GM12891 (cell line): ENCODE measurements around the gene KITLG.

Experiments
- DNase-seq: peaks from one replicate; pipeline ENCODE4 v3.0.0; 2011; ENCODE audit warnings: low spot score; ENCODE audit not compliant: insufficient read length
- FAIRE-seq: peaks from 2 replicates; lab custom pipeline; 2011; peaks lifted over from hg19 to GRCh38; lab: Jason Lieb, UNC
- PAX5 ChIP-seq: IDR thresholded peaks from 2 replicates; pipeline ENCODE4 v1.6.1; 2011; ENCODE audit warnings: low read length, moderate library complexity, mild to moderate bottlenecking; ENCODE audit not compliant: insufficient read depth, severe bottlenecking
- POLR2A ChIP-seq: IDR thresholded peaks from 2 replicates; pipeline ENCODE4 v1.6.1; 2011; ENCODE audit warnings: low read depth, low read length, control low read depth
- POLR2AphosphoS5 ChIP-seq: IDR thresholded peaks from 2 replicates; pipeline ENCODE4 v1.6.1; 2011; ENCODE audit warnings: low read depth, low read length, control low read depth
- POU2F2 ChIP-seq: IDR thresholded peaks from 2 replicates; pipeline ENCODE4 v1.6.1; 2011; ENCODE audit warnings: low read depth, mild to moderate bottlenecking, control low read depth, low read length, moderate library complexity
- SPI1 ChIP-seq: IDR thresholded peaks from 2 replicates; pipeline ENCODE4 v1.6.1; 2011; ENCODE audit warnings: low read depth, low read length, control low read depth
- TAF1 ChIP-seq: IDR thresholded peaks from 2 replicates; pipeline ENCODE4 v1.6.1; 2011; ENCODE audit warnings: low read depth, low read length, control low read depth

KITLG gene

GRCh38 chr12:88576866-88577265, 3.4 kb downstream of the KITLG start:
- DNase-seq (no peak), FAIRE-seq (no peak)
- TF ChIP-seq SPI1 (no peak), PAX5 (no peak), TAF1 (no peak), POLR2A (no peak), POU2F2 (no peak), POLR2AphosphoS5 (no peak)

DNA sequence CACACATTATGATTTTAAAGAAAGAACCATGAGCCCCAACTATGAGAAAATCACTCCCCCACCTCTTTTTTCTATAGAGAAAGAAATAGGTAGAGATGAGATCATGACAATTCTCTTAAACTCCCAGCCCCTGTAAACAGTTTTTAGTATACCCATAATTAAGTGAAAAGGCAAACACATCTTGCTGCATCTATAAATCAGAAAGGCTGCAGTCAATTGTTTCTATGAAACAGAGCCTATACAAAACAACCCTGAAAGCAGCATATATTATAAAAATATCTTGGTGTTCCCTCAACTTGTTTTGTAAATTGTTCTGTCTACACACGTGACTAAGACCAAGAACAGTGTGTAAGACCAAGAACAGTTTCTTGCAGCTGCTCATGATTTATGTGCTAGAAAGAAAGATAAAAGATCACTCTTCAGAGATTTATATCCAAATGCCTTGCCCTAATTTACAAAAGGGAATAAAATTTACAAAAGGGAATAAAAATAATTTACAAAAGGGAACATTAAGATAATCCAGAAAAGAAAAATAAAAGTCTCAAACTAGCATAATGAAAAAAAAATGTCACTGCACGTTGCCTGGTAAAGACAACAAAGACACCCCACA, 4.8 kb downstream of the KITLG start:
- DNase-seq (no peak), FAIRE-seq (no peak)
- TF ChIP-seq POLR2AphosphoS5 (no peak), POU2F2 (no peak), POLR2A (no peak), TAF1 (no peak)

GRCh38 chr12:88574278-88574677, 6.0 kb downstream of the KITLG start:
- FAIRE-seq (no peak), DNase-seq (no peak)
- no peak for TF ChIP-seq TAF1
- TF ChIP-seq POU2F2, result no peak
- TF ChIP-seq SPI1, result no peak
- no peak for TF ChIP-seq PAX5
- TF ChIP-seq POLR2A, result no peak
- no peak for TF ChIP-seq POLR2AphosphoS5

- FAIRE-seq (no peak), DNase-seq (no peak)
- TF ChIP-seq POLR2AphosphoS5 (no peak), TAF1 (no peak), PAX5 (no peak), POLR2A (no peak), POU2F2 (no peak), SPI1 (no peak)
These were observed 6.7 kb downstream of the KITLG start for GRCh38 chr12:88573583-88573982.

- TF ChIP-seq POU2F2 (no peak), POLR2A (no peak), TAF1 (no peak), SPI1 (no peak), PAX5 (no peak), POLR2AphosphoS5 (no peak)
- DNase-seq, result no peak
- no peak for FAIRE-seq
These were observed 7.3 kb downstream of the KITLG start for GRCh38 chr12:88572781-88573549.

GRCh38 chr12:88571543-88571942, 8.7 kb downstream of the KITLG start:
- DNase-seq (no peak), FAIRE-seq (no peak)
- TF ChIP-seq TAF1 (no peak), POLR2AphosphoS5 (no peak), SPI1 (no peak), POU2F2 (no peak), PAX5 (no peak), POLR2A (no peak)

- no peak for FAIRE-seq
- no peak for DNase-seq
- TF ChIP-seq SPI1 (no peak), PAX5 (no peak), POLR2AphosphoS5 (no peak), TAF1 (no peak), POLR2A (no peak), POU2F2 (no peak)
These were observed 10.2 kb downstream of the KITLG start for GRCh38 chr12:88570103-88570502.

GRCh38 chr12:88566430-88566829, 13.8 kb downstream of the KITLG start:
- TF ChIP-seq POU2F2 (no peak), POLR2A (no peak), POLR2AphosphoS5 (no peak), TAF1 (no peak), SPI1 (no peak), PAX5 (no peak)
- no peak for DNase-seq
- FAIRE-seq, result no peak

DNA sequence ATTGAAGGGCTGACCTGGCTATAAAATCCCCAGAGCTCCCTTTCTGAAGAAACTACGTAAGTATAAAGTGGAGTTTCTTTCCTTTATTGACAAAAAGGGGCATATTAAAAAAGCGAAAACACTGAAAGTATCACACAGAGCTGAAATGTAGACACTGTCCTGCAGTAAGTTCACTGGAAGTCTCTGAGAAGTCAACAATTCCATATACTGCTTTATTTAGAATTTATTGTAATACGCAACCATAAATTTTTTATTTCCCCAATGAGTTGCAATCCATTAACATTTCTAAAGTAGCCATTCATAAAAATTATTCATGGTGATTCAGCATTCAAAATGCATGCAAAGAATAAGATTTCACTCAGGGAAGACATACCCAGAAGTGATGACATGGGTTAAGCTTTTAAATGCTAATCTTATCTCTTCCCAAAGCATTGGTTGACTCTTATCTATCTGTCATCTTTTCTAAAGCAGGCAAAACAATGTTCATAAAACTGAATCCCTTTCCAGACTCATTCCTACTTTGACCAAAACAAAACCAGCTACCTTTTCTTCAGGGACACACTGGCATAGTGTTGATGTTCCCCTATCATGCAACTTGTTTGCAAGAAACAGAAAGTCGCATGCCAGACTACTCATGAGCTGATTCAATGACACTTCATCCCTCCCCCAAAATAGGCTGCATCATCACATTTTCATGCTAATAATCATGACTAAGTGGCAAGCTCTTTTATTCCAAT, 17.3 kb downstream of the KITLG start:
- DNase-seq (no peak), FAIRE-seq (no peak)
- TF ChIP-seq TAF1, result no peak
- TF ChIP-seq SPI1, result no peak

DNA sequence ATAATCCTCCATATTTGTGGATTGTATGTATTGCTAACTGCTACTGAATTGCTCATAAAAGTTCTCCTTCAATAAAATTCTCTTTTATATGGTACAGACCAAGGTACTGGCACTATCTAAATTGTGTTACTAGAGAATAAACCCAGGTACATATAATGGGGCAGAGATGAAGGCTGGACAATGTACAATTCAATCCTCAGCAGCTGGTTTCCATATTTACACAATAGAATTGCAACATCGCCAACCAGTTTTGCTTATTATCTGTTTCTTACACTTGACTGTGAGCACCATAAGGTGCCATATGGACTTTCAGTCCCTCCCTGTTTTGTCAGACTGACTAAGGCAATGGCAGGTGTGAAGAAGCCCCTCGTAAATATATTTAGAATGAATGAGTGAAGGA, 18.1 kb downstream of the KITLG start:
- DNase-seq, result no peak
- no peak for FAIRE-seq
- no peak for TF ChIP-seq SPI1
- TF ChIP-seq POU2F2, result no peak
- no peak for TF ChIP-seq PAX5
- TF ChIP-seq TAF1, result no peak
- no peak for TF ChIP-seq POLR2A
- no peak for TF ChIP-seq POLR2AphosphoS5
